CD4-positive, alpha-beta T cell treated with Interferon gamma for 1 hour (primary cell): ENCODE results near the gene PTMS.

Source experiments
- DNase-seq: peaks from one replicate; pipeline ENCODE4 v3.0.0-alpha.2; 2020

Gene PTMS

GRCh38 chr12:6772726-6773589, 6.8 kb downstream of the PTMS start:
- DNase-seq, result no peak

- no peak for DNase-seq
Observed at GRCh38 chr12:6773590-6774351, 7.6 kb downstream of the PTMS start.

GRCh38 chr12:6774499-6775062, 8.4 kb downstream of the PTMS start:
- peak; percentile 57 for DNase-seq

GRCh38 chr12:6775185-6776174, 9.3 kb downstream of the PTMS start:
- DNase-seq, result no peak

- DNase-seq, result no peak
Observed at GRCh38 chr12:6777386-6777785, 11.2 kb downstream of the PTMS start.

GRCh38 chr12:6778217-6778573, 12.0 kb downstream of the PTMS start:
- DNase-seq, result no peak

GRCh38 chr12:6778574-6779550, 12.7 kb downstream of the PTMS start:
- peak; percentile 84 for DNase-seq

GRCh38 chr12:6779708-6780432, 13.7 kb downstream of the PTMS start:
- DNase-seq, result no peak

- no peak for DNase-seq
Observed at GRCh38 chr12:6780573-6780972, 14.4 kb downstream of the PTMS start.

- DNase-seq, result no peak
Observed at GRCh38 chr12:6782119-6782518, 16.0 kb downstream of the PTMS start.

- DNase-seq, result no peak
Observed at GRCh38 chr12:6782850-6783566, 16.8 kb downstream of the PTMS start.

GRCh38 chr12:6783828-6784227, 17.7 kb downstream of the PTMS start:
- DNase-seq, result no peak

GRCh38 chr12:6784296-6784695, 18.1 kb downstream of the PTMS start:
- no peak for DNase-seq

- DNase-seq, result no peak
Observed at GRCh38 chr12:6784761-6785160, 18.6 kb downstream of the PTMS start.

- no peak for DNase-seq
Observed at GRCh38 chr12:6786416-6787094, 20.4 kb downstream of the PTMS start.

- DNase-seq, result no peak
Observed at GRCh38 chr12:6787309-6787708, 21.1 kb downstream of the PTMS start.

- DNase-seq, result peak; percentile 68
Observed at GRCh38 chr12:6788972-6789924, 23.1 kb downstream of the PTMS start, which contains the start of gene CD4. CD4 (plus strand) TSS chr12:6789528; CDS start chr12:6800139, 10,611 bp downstream.
